ENCODE results near the gene ACTG1.
A peak's percentile ranks its signal among the peaks of the same experiment; 100 is the strongest.

Gene ACTG1

GRCh38 chr17:81481815-81482505 lies 30.6 kb downstream of the ACTG1 start:
- no peak for DNase-seq (ENCODE audit: low spot score)

- peak; percentile 56 for DNase-seq (ENCODE audit: low spot score)
These were observed 31.4 kb downstream of the ACTG1 start for GRCh38 chr17:81481073-81481799.

GRCh38 chr17:81480140-81481072 lies 32.2 kb downstream of the ACTG1 start:
- no peak for DNase-seq (ENCODE audit: low spot score)

GRCh38 chr17:81479175-81480071 lies 33.2 kb downstream of the ACTG1 start:
- no peak for DNase-seq (ENCODE audit: low spot score)

GRCh38 chr17:81478119-81478518 lies 34.5 kb downstream of the ACTG1 start:
- DNase-seq (ENCODE audit: low spot score), result no peak

- DNase-seq (ENCODE audit: low spot score), result no peak
These were observed 35.4 kb downstream of the ACTG1 start for GRCh38 chr17:81477173-81477572.

- no peak for DNase-seq (ENCODE audit: low spot score)
These were observed 36.0 kb downstream of the ACTG1 start for GRCh38 chr17:81476635-81477034.

GRCh38 chr17:81476097-81476496 lies 36.5 kb downstream of the ACTG1 start:
- DNase-seq (ENCODE audit: low spot score), result no peak

- no peak for DNase-seq (ENCODE audit: low spot score)
These were observed 37.6 kb downstream of the ACTG1 start for GRCh38 chr17:81474958-81475357.

GRCh38 chr17:81473019-81473418 lies 39.6 kb downstream of the ACTG1 start:
- DNase-seq (ENCODE audit: low spot score), result no peak

- no peak for DNase-seq (ENCODE audit: low spot score)
These were observed 40.7 kb downstream of the ACTG1 start for GRCh38 chr17:81471818-81472456.

- DNase-seq (ENCODE audit: low spot score), result no peak
These were observed 41.4 kb downstream of the ACTG1 start for GRCh38 chr17:81470944-81471817.

GRCh38 chr17:81470270-81470943 lies 42.2 kb downstream of the ACTG1 start:
- DNase-seq (ENCODE audit: low spot score), result no peak

GRCh38 chr17:81469266-81469665 lies 43.3 kb downstream of the ACTG1 start:
- DNase-seq (ENCODE audit: low spot score), result no peak

GRCh38 chr17:81468770-81469121 lies 43.9 kb downstream of the ACTG1 start:
- no peak for DNase-seq (ENCODE audit: low spot score)

GRCh38 chr17:81468111-81468769 lies 44.4 kb downstream of the ACTG1 start:
- DNase-seq (ENCODE audit: low spot score), result no peak

GRCh38 chr17:81466564-81467472 lies 45.8 kb downstream of the ACTG1 start:
- no peak for DNase-seq (ENCODE audit: low spot score)

- no peak for DNase-seq (ENCODE audit: low spot score)
These were observed 46.7 kb downstream of the ACTG1 start for GRCh38 chr17:81465910-81466309.
